ENCODE data around the gene STK38L.

The STK38L gene

DNA sequence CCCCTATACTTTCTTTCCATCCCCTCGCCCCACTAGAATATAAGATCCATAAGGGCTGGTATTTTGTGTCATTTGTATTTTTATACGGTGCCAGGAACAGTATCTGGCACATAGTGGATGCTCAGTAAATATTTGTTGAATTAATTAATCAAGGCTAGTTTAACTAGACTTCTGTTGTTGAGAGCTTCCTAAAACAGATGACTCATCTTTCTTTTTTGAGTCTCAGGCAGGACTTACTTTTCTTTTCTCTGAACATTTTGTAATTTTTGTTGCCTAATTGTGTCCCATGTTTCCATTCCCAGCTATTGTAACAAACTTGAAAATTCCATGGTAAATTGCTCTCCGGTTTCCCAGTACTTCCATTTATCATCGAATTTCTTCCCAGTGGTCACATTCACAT is 16.7 kb downstream of the STK38L start:
- TF ChIP-seq CTCF (IDR thresholded peaks at IDR 0.05; ENCODE audit: low read depth, low read length) = no peak
- DNase-seq = no peak
- Histone ChIP-seq H3K9me3 (ENCODE audit: severe bottlenecking) (no peaks in the 10 kb centered on the region), H3K36me3 (no peaks in the 10 kb centered on the region), H3K27ac (no peak overlapping the region), H3K27me3 (ENCODE audit: insufficient read depth, low read depth, severe bottlenecking) (no peaks in the 10 kb centered on the region), H3K4me3 (ENCODE audit: low read depth, low read length) (no peak overlapping the region)

DNA sequence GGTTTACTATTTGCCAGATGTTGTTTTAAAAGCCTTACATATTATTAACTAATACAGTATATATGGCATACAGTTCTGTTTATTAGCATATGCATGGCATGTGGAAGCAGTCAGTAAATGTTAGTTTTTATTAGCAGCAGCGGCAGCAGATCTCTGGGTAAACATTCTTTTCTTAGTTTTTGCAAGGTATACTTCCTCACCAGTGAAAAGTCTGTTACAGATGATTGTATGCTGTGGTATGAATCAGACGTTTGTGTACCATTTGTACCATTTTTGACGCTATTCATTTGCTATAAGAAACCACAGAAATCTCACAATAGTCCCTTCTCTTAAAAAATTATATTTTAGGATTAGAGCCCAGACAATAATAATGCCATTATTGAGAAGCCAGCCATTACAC is 17.8 kb downstream of the STK38L start:
- Histone ChIP-seq H3K27me3 (ENCODE audit: insufficient read depth, low read depth, severe bottlenecking) (no peaks in the 10 kb centered on the region), H3K36me3 (no peaks in the 10 kb centered on the region), H3K27ac (no peak overlapping the region), H3K4me3 (ENCODE audit: low read depth, low read length) (no peak overlapping the region), H3K9me3 (ENCODE audit: severe bottlenecking) (no peaks in the 10 kb centered on the region)
- TF ChIP-seq CTCF (IDR thresholded peaks at IDR 0.05; ENCODE audit: low read depth, low read length) = no peak
- no peak for DNase-seq

GRCh38 chr12:27270148-27270547 is 26.1 kb downstream of the STK38L start:
- Histone ChIP-seq H3K4me3 (ENCODE audit: low read depth, low read length) (no peak overlapping the region), H3K27ac (no peak overlapping the region), H3K27me3 (ENCODE audit: insufficient read depth, low read depth, severe bottlenecking) (no peaks in the 10 kb centered on the region), H3K36me3 (no peaks in the 10 kb centered on the region), H3K9me3 (ENCODE audit: severe bottlenecking) (no peaks in the 10 kb centered on the region)
- TF ChIP-seq CTCF (IDR thresholded peaks at IDR 0.05; ENCODE audit: low read depth, low read length) = no peak
- no peak for DNase-seq

- Histone ChIP-seq H3K4me3 (ENCODE audit: low read depth, low read length) (no peak overlapping the region), H3K9me3 (ENCODE audit: severe bottlenecking) (no peaks in the 10 kb centered on the region), H3K27ac (no peak overlapping the region), H3K27me3 (ENCODE audit: insufficient read depth, low read depth, severe bottlenecking) (no peaks in the 10 kb centered on the region), H3K36me3 (no peaks in the 10 kb centered on the region)
- TF ChIP-seq CTCF (IDR thresholded peaks at IDR 0.05; ENCODE audit: low read depth, low read length) = no peak
- DNase-seq = no peak
Observed at GRCh38 chr12:27271206-27271605, 27.1 kb downstream of the STK38L start.

GRCh38 chr12:27272373-27273028 is 28.4 kb downstream of the STK38L start:
- TF ChIP-seq CTCF (IDR thresholded peaks at IDR 0.05; ENCODE audit: low read depth, low read length) = no peak
- no peaks in the 10 kb centered on the region for H3K36me3 ChIP-seq
- no peak overlapping the region for H3K4me3 ChIP-seq (ENCODE audit: low read depth, low read length)
- H3K27ac ChIP-seq = no peak overlapping the region
- DNase-seq = no peak
- H3K9me3 ChIP-seq (ENCODE audit: severe bottlenecking) = no peaks in the 10 kb centered on the region
- no peaks in the 10 kb centered on the region for H3K27me3 ChIP-seq (ENCODE audit: insufficient read depth, low read depth, severe bottlenecking)

- no peak for TF ChIP-seq CTCF (IDR thresholded peaks at IDR 0.05; ENCODE audit: low read depth, low read length)
- no peak for DNase-seq
- Histone ChIP-seq H3K27ac (no peak overlapping the region), H3K27me3 (ENCODE audit: insufficient read depth, low read depth, severe bottlenecking) (no peaks in the 10 kb centered on the region), H3K4me3 (ENCODE audit: low read depth, low read length) (no peak overlapping the region), H3K36me3 (no peaks in the 10 kb centered on the region), H3K9me3 (ENCODE audit: severe bottlenecking) (no peaks in the 10 kb centered on the region)
Observed at GRCh38 chr12:27273114-27273513, 29.0 kb downstream of the STK38L start.
